H1 (cell line): ENCODE data around the gene HOXD12. TPM values are rescaled to one million over a fixed set of nuclear protein-coding genes. Genes with fewer than 3 reads are reported as not detected.

Experiments used
- CTCF ChIA-PET: fragments of 300-600 bp; sonication (Branson Sonifier 250); formaldehyde crosslinking; loops from one replicate; lab custom pipeline; 2021; ENCODE audit not compliant: partially characterized antibody; lab: Charles Lee
- POLR2A ChIA-PET: fragments of 300-600 bp; sonication (Branson Sonifier 250); formaldehyde crosslinking; loops from one replicate; lab custom pipeline; 2021; ENCODE audit warnings: inconsistent platforms; ENCODE audit not compliant: partially characterized antibody; lab: Charles Lee
- DNase-seq, 2 experiments: peaks; one replicate each; pipeline versions ENCODE4 v3.0.0 to v3.0.0-alpha.2; 2010 to 2022; ENCODE audit warnings: low spot score in 2 of 2, low read depth in 1 of 2, mixed read lengths in 1 of 2
- FAIRE-seq: peaks from 2 replicates; lab custom pipeline; 2011; peaks lifted over from hg19 to GRCh38; lab: Jason Lieb, UNC
- H2AFZ ChIP-seq: 2 replicates; pipeline ENCODE4 v1.8.1; 2012; ENCODE audit warnings: low read length, inconsistent platforms
- H2AK5ac ChIP-seq: 2 replicates; pipeline ENCODE4 v1.6.1; 2013; ENCODE audit warnings: low read depth, low read length
- H2BK120ac ChIP-seq: replicated peaks from 2 replicates; pipeline ENCODE3; 2013; ENCODE audit warnings: low read depth, low read length, inconsistent platforms
- H2BK12ac ChIP-seq: 2 replicates; pipeline ENCODE4 v1.6.1; 2013; ENCODE audit warnings: low read depth, low read length
- H2BK15ac ChIP-seq: 2 replicates; pipeline ENCODE4 v1.6.1; 2013; ENCODE audit warnings: low read length
- H2BK20ac ChIP-seq: 2 replicates; pipeline ENCODE4 v1.6.1; 2013; ENCODE audit warnings: low read length
- H2BK5ac ChIP-seq: 2 replicates; pipeline ENCODE4 v1.6.1; 2013; ENCODE audit warnings: low read depth, low read length
- H3K14ac ChIP-seq: 2 replicates; pipeline ENCODE4 v1.6.1; 2013; ENCODE audit warnings: inconsistent platforms; ENCODE audit not compliant: insufficient read length
- H3K18ac ChIP-seq: 2 replicates; pipeline ENCODE4 v1.6.1; 2013; ENCODE audit warnings: low read length; ENCODE audit errors: extremely low read depth
- H3K23ac ChIP-seq: 2 replicates; pipeline ENCODE4 v1.6.1; 2013; ENCODE audit warnings: inconsistent platforms; ENCODE audit not compliant: insufficient read length
- H3K23me2 ChIP-seq: 2 replicates; pipeline ENCODE4 v1.6.1; 2013; ENCODE audit warnings: low read depth, low read length
- H3K27ac ChIP-seq: 2 replicates; pipeline ENCODE4 v1.6.1; 2011; ENCODE audit warnings: low read depth, low read length, inconsistent platforms
- H3K27me3 ChIP-seq, 4 experiments: replicated peaks in 1 of 4; 1 replicate in 1 of 4; 2 replicates in 3 of 4; pipeline versions ENCODE4 v1.6.1 to v1.8.1; 2011 to 2013; ENCODE audit warnings: low read length in 3 of 4, mild to moderate bottlenecking in 3 of 4, inconsistent platforms in 2 of 4, mixed read lengths in 2 of 4, moderate library complexity in 1 of 4; ENCODE audit not compliant: control insufficient read depth in 3 of 4, insufficient read depth in 3 of 4; ENCODE audit errors: extremely low read depth in 1 of 4
- H3K36me3 ChIP-seq, 4 experiments: 2 replicates each; pipeline versions ENCODE4 v1.6.1 to v1.8.1; 2011 to 2013; ENCODE audit warnings: mild to moderate bottlenecking in 4 of 4, low read length in 3 of 4, moderate library complexity in 2 of 4, control low read depth in 1 of 4, inconsistent platforms in 1 of 4; ENCODE audit not compliant: insufficient read depth in 4 of 4, control insufficient read depth in 2 of 4
- H3K4ac ChIP-seq: replicated peaks from 2 replicates; pipeline ENCODE3; 2013; ENCODE audit warnings: low read length, low read depth, mixed read lengths, inconsistent platforms; ENCODE audit not compliant: insufficient read length
- H3K4me1 ChIP-seq, 4 experiments: replicated peaks in 1 of 4; 1 replicate in 1 of 4; 2 replicates in 3 of 4; pipeline versions ENCODE4 v1.6.1 to v1.8.1; 2011 to 2013; ENCODE audit warnings: low read length in 3 of 4, inconsistent platforms in 2 of 4, mixed read lengths in 1 of 4; ENCODE audit not compliant: insufficient read depth in 4 of 4, control insufficient read depth in 3 of 4
- H3K4me2 ChIP-seq, 2 experiments: 2 replicates each; pipeline versions ENCODE4 v1.6.1 to v1.8.1; 2011 to 2013; ENCODE audit warnings: low read depth in 2 of 2, low read length in 2 of 2, control low read depth in 1 of 2, inconsistent platforms in 1 of 2, mild to moderate bottlenecking in 1 of 2; ENCODE audit not compliant: insufficient read depth in 1 of 2
- H3K4me3 ChIP-seq, 4 experiments: fragments of 200-600, 300-600 bp in 1 of 4; sonication (generic), shearing (Covaris generic), sonication (Bioruptor Twin) in 1 of 4; 2 replicates each; pipeline versions ENCODE4 v1.5.1 to v1.8.1; 2011 to 2016; ENCODE audit warnings: low read length in 4 of 4, low read depth in 3 of 4, control low read depth in 2 of 4, inconsistent platforms in 2 of 4, mild to moderate bottlenecking in 2 of 4, mixed read lengths in 1 of 4, moderate library complexity in 1 of 4; ENCODE audit not compliant: insufficient read depth in 2 of 4; ENCODE audit errors: extremely low read depth in 1 of 4
- H3K56ac ChIP-seq: replicated peaks from 2 replicates; pipeline ENCODE3; 2013; ENCODE audit warnings: low read depth, mild to moderate bottlenecking, mixed read lengths, low read length, inconsistent platforms; ENCODE audit not compliant: insufficient read length
- H3K79me1 ChIP-seq: 2 replicates; pipeline ENCODE4 v1.6.1; 2013; ENCODE audit warnings: low read depth, low read length, control low read depth
- H3K79me2 ChIP-seq, 2 experiments: 2 replicates each; pipeline versions ENCODE4 v1.6.1 to v1.8.1; 2012 to 2013; ENCODE audit warnings: low read length in 2 of 2, mild to moderate bottlenecking in 2 of 2, inconsistent platforms in 1 of 2; ENCODE audit not compliant: insufficient read depth in 2 of 2, control insufficient read depth in 1 of 2
- H3K9ac ChIP-seq, 4 experiments: replicated peaks in 1 of 4; 1 replicate in 1 of 4; 2 replicates in 3 of 4; pipeline versions ENCODE4 v1.6.1 to v1.8.1; 2011 to 2013; ENCODE audit warnings: low read depth in 3 of 4, low read length in 3 of 4, control low read depth in 2 of 4, mild to moderate bottlenecking in 2 of 4, moderate library complexity in 2 of 4, inconsistent platforms in 1 of 4; ENCODE audit errors: extremely low read depth in 1 of 4
- H3K9me3 ChIP-seq, 2 experiments: 2 replicates each; pipeline versions ENCODE4 v1.6.1 to v1.8.1; 2012 to 2013; ENCODE audit warnings: mild to moderate bottlenecking in 2 of 2, moderate library complexity in 2 of 2, control low read depth in 1 of 2, inconsistent platforms in 1 of 2, low read depth in 1 of 2, low read length in 1 of 2, mixed read lengths in 1 of 2; ENCODE audit not compliant: insufficient read depth in 2 of 2
- H4K20me1 ChIP-seq, 2 experiments: replicated peaks in 1 of 2; 2 replicates each; pipeline versions ENCODE3 to v1.8.1; 2011 to 2013; ENCODE audit warnings: inconsistent platforms in 2 of 2, low read length in 2 of 2, mild to moderate bottlenecking in 1 of 2; ENCODE audit not compliant: insufficient read depth in 2 of 2, control insufficient read depth in 1 of 2
- H4K5ac ChIP-seq: 2 replicates; pipeline ENCODE4 v1.6.1; 2013; ENCODE audit warnings: low read length, low read depth, mixed read lengths, inconsistent platforms; ENCODE audit not compliant: insufficient read length
- H4K8ac ChIP-seq: 2 replicates; pipeline ENCODE4 v1.8.0; 2013; ENCODE audit warnings: mild to moderate bottlenecking, moderate library complexity, low read length, inconsistent platforms; ENCODE audit not compliant: insufficient read depth; ENCODE audit errors: extremely low read depth
- H4K91ac ChIP-seq: replicated peaks from 2 replicates; pipeline ENCODE3; 2013; ENCODE audit warnings: low read length, mixed read lengths, inconsistent platforms; ENCODE audit not compliant: insufficient read length
- CBX8 ChIP-seq: fragments of 300-800, 300-1000 bp; sonication (generic); IDR thresholded peaks from 2 replicates; pipeline ENCODE4 v1.7.1; 2016; ENCODE audit warnings: low read depth, low read length, borderline replicate concordance
- KDM4A ChIP-seq: IDR thresholded peaks from one replicate; pipeline ENCODE4 v1.7.1; 2012; ENCODE audit warnings: low read depth, mild to moderate bottlenecking, moderate library complexity, low read length, inconsistent platforms; ENCODE audit not compliant: severe bottlenecking
- RNF2 ChIP-seq: fragments of 200-900, 300-1000 bp; sonication (generic); IDR thresholded peaks from 2 replicates; pipeline ENCODE4 v1.7.1; 2016; ENCODE audit warnings: borderline replicate concordance, low read depth, mild to moderate bottlenecking, antibody characterized with exemption, low read length; ENCODE audit not compliant: poor library complexity, severe bottlenecking; ENCODE audit errors: missing control alignments
- WGBS, 2 experiments: shearing (Covaris generic) in 1 of 2; methylation state at CpG; one replicate each; pipeline versions ENCODE4 v1.1.6 to v1.1.7; 2013 to 2015; ENCODE audit warnings: low lambda C conversion rate in 2 of 2, mixed read lengths in 2 of 2, inconsistent platforms in 1 of 2, low coverage in 1 of 2, missing lambda C conversion rate in 1 of 2; ENCODE audit not compliant: insufficient replicate concordance in 2 of 2, insufficient coverage in 1 of 2, insufficient read length in 1 of 2; ENCODE audit errors: extremely low coverage in 1 of 2, missing lambda C conversion rate in 1 of 2; 5-methylcytosine and 5-hydroxymethylcytosine counted together
- polyA plus RNA-seq, 7 experiments: library from polyadenylated mRNA; depleted of rRNA in 3 of 7; stranded (reverse) in 5 of 7; unstranded in 2 of 7; fragments of >200 nt in 5 of 7; fragments of 200-250 nt in 2 of 7; gene quantifications; 1 replicate in 5 of 7; 2 replicates in 1 of 7; 4 replicates in 1 of 7; pipeline versions ENCODE4 v1.2.1 to v1.2.3, GENCODE V29; 2011 to 2013; ENCODE audit warnings: missing spikeins in 2 of 7, mixed read lengths in 2 of 7
- total RNA-seq: library from RNA; stranded (reverse); fragmentation: NEBNext Ultra II Directional; extraction: Animal tissue kit (Norgen Biotek cat#: 25700); gene quantifications from 2 replicates; pipeline ENCODE4 v1.2.1, GENCODE V29; 2021

The HOXD12 gene
- total and polyA plus RNA-seq, 2 of the 8 experiments (the other 6 are each of a cell fraction or from before 2014, with no cell fraction given) = not detected

- no peak overlapping the region for H4K91ac ChIP-seq
Observed at GRCh38 chr2:176095421-176095820, 4.2 kb upstream of the HOXD12 start.

More at GRCh38 chr2:176095421-176095820, 4.2 kb upstream of the HOXD12 start:
- H3K23ac ChIP-seq = no peak overlapping the region
- peak; percentile 66; the same call in 1 of the 2 replicates for TF ChIP-seq CBX8
- TF ChIP-seq KDM4A = no peak
- TF ChIP-seq RNF2 = peak; percentile 86
- H2AK5ac ChIP-seq = no peak overlapping the region
- no peak overlapping the region for H3K56ac ChIP-seq
- no peak overlapping the region for H3K4me2 ChIP-seq
- H2BK12ac ChIP-seq = no peak overlapping the region
- no peaks in the 10 kb centered on the region for H3K79me2 ChIP-seq
- peaks cover 0 to 30% (median 17%) of the 10 kb centered on the region in 4 experiments; a peak in 6 of 7 replicates for H3K4me1 ChIP-seq
- DNase-seq = peak in 1 of 2 experiments; percentile 13
- no peak overlapping the region for H3K14ac ChIP-seq
- ChIA-PET CTCF (interaction anchor here (1.0 to 6.5 kb wide), 8 partner anchors 9 to 728 kb away, joined by 3 to 130 read pairs (median 6); partner anchors contain the start of genes EVX2, HOXD11 and HOXD9), POLR2A (interaction anchor here (2.0 kb wide), 1 partner anchor 10 kb away, joined by 8 read pairs; no protein-coding TSS in a partner anchor)
- no peak overlapping the region for H3K9ac ChIP-seq
- H3K36me3 ChIP-seq = peaks cover 0 to 5% (median 0%) of the 10 kb centered on the region in 4 experiments; a peak in 1 of 8 replicates
- no peak for FAIRE-seq
- no peak overlapping the region for H2BK20ac ChIP-seq
- no peak overlapping the region for H3K18ac ChIP-seq
- no peak overlapping the region for H3K4me3 ChIP-seq
- no peaks in the 10 kb centered on the region; a peak in 1 of 4 replicates for H3K9me3 ChIP-seq
- no peaks in the 10 kb centered on the region for H3K79me1 ChIP-seq
- H4K5ac ChIP-seq = no peak overlapping the region
- no peak overlapping the region for H3K27ac ChIP-seq
- 29% methylated on average over 5 of the region's 5 CpGs; no CpG with 5 or more reads in 1 of the 2 experiments for whole genome bisulfite sequencing, 2 experiments
- H2BK120ac ChIP-seq = no peak overlapping the region
- H3K23me2 ChIP-seq = peaks cover 6% of the 10 kb centered on the region
- no peak overlapping the region for H2BK5ac ChIP-seq
- peaks cover 79 to 98% (median 91%) of the 10 kb centered on the region in 4 experiments for H3K27me3 ChIP-seq
- no peak overlapping the region for H3K4ac ChIP-seq
- H2AFZ ChIP-seq = no peak overlapping the region
- no peak overlapping the region; the same call in 1 of the 2 replicates for H2BK15ac ChIP-seq
- peaks cover 23 to 32% of the 10 kb centered on the region in 2 experiments for H4K20me1 ChIP-seq
- no peak overlapping the region for H4K8ac ChIP-seq
